ENCODE measurements around the gene DNASE1L3.

DNASE1L3 gene

DNA sequence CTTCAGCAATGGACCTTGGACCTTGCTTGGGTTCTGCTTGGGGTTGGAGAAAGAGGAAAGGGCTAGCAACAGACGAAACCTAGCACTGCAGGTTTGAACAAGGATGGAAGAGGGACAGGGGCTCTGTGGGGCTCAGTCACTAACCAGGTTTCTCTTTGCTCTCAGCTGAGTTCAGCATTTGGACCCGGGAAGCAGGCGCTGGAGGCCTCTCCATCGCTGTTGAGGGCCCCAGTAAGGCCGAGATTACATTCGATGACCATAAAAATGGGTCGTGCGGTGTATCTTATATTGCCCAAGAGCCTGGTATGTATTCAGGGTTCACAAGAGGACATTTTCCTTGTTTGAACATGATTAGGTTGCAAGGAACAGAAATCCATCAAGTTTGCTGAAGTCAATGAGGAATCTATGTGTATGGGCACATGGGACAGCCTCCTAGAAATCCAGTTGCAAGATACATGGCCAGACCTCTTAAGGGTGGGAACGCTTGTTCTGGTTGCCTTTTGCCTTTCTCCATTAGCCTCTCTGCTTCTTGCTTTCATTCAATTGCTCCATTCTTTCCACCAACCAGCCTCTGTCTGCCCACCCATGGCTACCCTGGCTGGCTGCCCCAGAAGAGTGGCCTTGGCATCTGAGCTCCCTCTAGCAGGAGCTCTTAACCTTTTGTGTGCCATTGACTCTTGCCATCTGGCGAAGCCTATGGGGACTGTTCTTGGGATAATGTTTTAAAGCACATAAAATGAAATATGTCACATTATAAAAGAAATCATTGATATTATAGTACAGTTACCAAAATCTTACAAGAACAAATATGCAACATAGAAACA lies 55.9 kb downstream of the DNASE1L3 start:
- no peak for DNase-seq

DNA sequence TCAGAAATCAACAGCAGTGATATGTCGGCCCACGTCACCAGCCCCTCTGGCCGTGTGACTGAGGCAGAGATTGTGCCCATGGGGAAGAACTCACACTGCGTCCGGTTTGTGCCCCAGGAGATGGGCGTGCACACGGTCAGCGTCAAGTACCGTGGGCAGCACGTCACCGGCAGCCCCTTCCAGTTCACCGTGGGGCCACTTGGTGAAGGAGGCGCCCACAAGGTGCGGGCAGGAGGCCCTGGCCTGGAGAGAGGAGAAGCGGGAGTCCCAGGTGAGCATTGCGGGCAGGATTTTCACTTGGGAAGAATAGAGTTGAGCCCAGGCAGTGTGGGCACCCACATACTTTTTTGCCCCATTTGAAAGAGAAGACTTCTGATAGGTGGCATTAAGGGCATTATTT lies 57.4 kb downstream of the DNASE1L3 start:
- DNase-seq: no peak

DNA sequence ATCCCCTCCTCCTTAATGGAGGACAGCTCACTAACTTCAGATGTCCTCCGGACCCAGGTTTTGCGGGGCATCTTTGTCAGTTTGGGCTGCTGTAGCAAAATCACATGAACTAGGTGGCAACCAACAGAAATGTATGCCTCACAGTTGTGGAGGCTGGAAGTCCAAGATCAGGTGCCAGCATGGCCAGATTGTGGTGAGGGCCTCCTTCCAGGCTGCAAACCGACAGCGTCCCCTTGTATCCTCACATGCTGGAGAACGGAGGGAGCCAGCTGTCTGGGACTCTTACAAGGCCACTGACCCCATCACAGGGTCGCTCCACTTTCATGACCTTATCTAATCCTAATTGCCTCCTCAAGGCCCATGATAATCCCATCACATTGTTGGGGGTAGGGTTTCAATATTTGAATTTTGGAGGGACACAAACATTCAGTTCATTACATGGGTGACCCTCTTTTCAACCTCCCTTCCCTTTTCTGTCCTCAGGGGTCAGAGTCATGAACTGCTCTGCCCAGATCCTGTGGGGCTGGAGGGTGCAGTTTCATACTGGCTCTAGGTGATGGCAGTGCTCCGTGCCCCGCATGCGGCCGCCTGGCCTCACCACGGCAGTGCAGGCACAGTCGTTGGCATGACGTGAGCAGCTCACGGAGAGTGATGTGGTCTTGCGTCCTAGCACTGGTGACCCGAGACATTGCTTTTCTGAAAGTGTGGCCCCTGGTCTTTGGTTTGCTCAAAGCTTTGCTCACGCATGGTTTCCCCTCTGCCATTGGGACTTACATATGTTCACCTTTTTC lies 58.4 kb downstream of the DNASE1L3 start:
- DNase-seq: no peak

DNA sequence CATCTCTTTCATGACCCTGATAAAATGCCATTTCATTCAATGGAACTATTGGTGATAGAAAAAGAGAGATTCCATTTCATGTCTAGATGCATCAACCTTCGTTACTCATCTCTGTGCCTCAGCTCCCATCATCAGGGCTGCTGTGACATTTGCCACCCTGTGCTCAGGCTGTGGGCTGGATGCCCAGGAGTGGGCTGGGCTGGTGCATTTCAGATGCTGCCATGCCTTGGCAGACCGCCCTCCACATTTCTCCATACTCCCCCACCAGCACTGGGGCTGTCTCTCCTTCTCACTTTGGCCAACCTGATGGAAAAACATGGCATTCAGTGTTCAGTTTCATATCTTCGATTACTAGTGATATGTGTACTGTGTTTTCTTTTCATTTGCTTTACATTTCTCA lies 59.1 kb downstream of the DNASE1L3 start:
- no peak for DNase-seq

DNA sequence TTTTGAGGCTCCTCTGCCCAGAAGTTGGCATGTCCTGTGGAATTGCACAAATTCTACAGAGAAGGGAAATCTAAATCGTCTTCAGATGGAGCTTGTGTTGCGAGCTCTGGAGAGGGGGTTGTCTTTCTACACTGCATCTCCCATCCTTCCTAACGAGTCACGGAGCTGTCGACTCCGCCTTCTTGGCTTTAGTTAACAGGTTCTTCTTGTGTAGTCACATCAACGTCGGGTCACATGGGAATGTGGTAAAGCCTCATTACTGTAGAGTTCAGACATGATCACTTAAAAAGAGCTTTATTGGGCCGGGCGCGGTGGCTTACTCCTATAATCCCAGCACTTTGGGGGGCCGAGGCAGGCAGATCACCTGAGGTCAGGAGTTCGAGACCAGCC lies 60.0 kb downstream of the DNASE1L3 start:
- no peak for DNase-seq

DNA sequence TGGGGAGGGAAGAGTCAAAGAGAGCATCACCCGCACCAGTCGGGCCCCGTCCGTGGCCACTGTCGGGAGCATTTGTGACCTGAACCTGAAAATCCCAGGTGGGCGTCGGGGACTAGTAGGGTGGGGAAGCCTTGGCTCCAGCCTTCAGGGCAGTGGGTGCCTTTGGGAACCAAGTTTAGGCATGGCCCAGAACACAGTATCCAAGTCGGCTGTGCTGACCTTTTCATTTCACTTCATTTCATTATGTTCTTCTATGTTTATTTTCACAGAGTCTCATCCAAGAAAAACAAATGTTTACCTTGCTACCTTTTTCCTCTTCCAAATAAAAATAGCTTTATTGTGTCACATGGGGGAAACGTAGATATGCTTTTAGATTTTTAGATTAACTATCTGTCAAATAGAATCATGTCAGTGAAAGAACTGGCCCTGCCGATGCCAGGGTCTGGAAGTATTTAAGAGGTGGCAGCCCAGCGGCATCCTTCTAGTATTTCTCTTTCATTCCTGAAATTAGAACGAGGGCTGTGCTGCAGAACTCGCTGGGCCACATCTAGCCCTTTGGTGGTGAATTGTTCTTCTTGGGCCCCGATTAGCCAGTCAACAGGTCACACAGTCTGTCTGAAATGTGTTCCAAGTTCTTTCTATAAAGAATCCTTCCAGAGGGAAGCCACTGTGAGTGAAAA lies 60.5 kb downstream of the DNASE1L3 start:
- DNase-seq: no peak

DNA sequence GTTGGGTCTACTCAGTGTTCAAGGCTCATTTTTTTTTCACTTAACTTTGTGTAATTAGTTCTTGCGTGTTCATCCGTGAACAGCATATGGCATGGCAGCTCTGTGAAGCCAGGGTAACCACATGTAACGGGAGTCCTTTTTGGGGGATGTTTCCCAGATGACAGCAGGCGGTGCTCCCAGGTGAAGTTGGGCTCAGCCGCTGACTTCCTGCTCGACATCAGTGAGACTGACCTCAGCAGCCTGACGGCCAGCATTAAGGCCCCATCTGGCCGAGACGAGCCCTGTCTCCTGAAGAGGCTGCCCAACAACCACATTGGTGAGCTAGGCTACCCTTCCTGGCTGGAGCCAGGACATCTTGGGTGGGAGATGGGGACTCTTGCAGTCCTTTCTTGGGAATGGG lies 62.7 kb downstream of the DNASE1L3 start:
- no peak for DNase-seq

DNA sequence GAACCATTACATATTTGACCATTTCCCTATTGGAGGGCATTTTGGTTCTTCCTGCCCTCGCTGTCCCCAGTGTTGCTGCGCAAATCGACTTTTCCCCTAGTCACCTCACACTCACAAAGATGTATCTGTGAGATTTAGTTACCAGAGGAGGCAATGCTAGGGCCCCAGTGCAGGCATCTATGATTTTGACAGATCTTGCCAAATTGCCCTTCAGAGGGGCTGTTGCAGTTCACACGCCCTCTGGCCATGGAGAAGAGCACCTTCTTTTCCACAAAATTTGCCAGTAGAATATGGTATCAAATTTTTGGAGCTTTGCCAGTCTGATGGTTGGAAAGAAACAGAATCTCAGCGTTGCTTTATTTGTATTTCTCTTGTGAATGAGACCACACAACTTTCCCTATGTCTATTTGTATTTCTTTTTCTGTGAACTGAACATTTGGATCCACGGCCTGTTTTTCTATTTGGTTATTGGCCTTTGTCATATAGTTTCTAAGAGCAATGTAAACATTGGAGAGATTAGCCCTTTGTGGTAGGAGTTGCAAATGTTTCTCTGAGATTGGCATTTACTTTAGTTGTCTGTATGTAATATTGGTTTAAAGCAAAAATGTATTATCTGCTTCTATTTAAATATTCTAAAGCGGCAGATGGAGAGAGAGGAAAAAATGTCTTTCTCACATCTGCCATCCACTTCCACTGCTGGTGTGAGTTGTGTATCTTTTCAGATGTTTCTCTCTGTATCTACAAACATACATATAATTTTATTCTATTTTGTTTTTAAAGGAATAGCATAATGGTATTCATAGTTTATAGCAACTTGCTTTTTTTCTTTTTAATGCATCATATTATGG lies 66.1 kb downstream of the DNASE1L3 start:
- DNase-seq: no peak

DNA sequence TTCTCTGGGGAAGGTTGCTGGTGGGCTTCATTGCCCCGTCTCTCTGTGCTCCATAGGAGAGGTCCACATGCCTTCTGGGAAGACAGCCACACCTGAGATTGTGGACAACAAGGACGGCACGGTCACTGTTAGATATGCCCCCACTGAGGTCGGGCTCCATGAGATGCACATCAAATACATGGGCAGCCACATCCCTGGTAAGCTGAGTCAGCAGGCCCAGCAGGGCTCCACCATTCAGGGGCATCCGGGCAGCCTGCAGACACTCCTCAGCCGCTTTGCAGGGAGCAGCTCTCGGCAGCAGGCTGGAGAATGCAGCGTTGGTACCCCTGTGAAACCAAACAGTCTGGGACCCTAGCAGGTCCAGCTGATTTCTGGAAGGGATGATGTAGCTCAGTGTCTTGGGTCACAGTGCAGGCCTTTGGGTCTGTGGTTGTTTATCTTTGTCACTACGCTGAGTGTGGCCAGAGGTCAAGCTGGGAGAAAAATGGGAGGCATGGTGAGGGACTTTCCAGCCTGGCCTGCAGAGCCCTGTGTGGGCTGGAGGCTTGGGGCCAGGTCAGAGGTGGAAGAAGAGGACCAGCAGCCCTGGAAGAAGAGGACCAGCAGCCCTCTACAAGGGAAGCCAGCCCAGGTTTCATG lies 67.2 kb downstream of the DNASE1L3 start:
- DNase-seq: no peak

All from activated naive CD4-positive, alpha-beta T cell treated with anti-CD3 and anti-CD28 coated beads, Interleukin-2, amount 50 U/mL, for 16 hours (primary cell).